ENCODE data around the gene MAL.

Gene MAL

DNA sequence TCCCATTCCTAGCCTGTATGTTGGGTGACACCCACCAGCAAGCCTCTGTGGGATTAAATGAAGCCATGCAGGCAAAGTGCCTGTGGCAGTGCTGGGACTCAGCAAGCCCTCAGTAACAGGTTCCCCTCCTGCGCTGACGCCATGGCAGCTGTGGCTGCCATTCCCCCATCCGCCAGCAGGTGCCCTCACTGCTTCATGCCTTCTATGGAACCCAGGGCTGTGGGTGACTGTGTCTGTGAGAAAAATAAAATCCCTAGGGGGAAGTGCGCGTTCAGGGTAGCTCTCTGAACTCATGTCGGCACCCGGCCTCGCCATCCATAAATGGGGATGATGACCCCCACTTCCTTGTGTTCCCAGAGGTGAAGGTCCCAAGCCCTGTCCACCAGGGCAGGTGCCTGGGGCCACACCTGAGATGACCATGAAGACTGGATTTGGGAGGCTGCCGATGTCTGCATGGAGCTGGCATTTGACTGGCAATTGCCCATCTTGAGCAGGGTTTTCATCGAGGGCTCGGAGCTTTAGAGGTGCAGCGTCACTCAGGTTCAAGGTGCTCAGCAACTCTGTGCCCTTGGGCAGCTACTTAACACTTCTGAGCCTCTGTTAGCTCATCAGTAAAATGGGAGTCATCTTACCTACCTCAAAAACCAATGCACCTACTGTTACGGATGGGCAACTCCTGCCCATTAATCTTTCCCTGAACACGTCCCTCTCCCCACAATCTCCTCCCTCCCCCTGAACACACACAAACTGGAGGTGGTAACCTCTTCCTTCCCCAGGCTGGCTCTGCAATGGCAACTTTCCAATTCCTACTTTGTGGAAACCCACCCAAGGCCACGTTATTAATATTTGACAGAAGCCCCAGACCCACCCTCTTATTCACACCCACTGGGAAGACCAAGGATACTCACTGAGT is 2.9 kb upstream of the MAL start:
- Histone ChIP-seq H3K27ac (ENCODE audit: insufficient read depth, low read depth, low read length, poor library complexity, severe bottlenecking) (no peak overlapping the region), H3K4me1 (ENCODE audit: control insufficient read depth, insufficient read depth, low read length) (peaks cover 8% of the 10 kb centered on the region), H3K4me3 (ENCODE audit: insufficient read depth, low read depth, low read length) (no peak overlapping the region), H3K27me3 (ENCODE audit: control insufficient read depth, insufficient read depth, low read length, poor library complexity, severe bottlenecking) (peaks cover 49% of the 10 kb centered on the region), H3K9me3 (ENCODE audit: control insufficient read depth, low read length) (no peaks in the 10 kb centered on the region), H3K36me3 (ENCODE audit: control insufficient read depth, insufficient read depth, low read length) (no peaks in the 10 kb centered on the region)
- WGBS, 2 experiments, result 36 to 39% methylated on average over 15 of the region's 15 CpGs

DNA sequence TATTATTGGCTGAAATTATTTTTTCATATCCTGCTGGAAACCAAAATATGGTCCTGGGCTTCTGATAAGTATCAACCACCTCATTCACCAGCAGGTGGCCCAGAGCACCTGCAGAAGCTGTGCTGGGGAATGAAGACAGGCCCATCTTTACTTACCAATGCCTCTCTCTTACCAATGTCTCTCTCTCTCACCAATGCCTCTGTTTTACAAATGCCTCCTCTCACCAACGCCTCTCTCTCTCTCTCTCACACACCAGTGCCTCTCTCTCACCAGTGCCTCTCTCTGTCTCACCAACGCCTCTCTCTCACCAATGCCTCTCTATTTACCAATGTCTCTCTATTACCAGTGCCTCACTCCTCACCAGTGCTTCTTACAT is 2.3 kb upstream of the MAL start:
- H3K27ac ChIP-seq (ENCODE audit: insufficient read depth, low read depth, low read length, poor library complexity, severe bottlenecking), result no peak overlapping the region
- H3K27me3 ChIP-seq (ENCODE audit: control insufficient read depth, insufficient read depth, low read length, poor library complexity, severe bottlenecking), result peaks cover 56% of the 10 kb centered on the region
- WGBS, 2 experiments, result 66 to 72% methylated on average over 2 of the region's 2 CpGs

DNA sequence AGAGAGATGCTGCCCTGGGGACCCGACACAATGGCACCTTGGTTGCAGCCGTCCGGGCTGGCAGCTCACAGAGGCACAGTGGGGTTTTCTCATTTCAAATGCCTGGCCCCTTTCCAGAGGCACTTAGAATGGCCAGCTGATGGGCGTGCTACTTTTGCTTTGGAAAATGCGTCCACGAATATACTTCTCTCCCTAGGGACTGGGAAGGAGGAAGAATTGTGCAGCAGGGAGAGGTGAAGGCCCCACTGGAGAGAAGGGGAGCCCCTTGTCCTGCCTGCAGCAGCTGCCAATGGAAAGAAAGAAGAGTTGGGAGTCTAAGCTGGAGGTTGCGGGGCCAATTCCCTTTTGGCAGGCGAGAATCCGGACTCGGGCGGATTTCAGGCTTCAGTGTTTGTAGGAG is 1.1 kb upstream of the MAL start:
- H3K4me3 ChIP-seq (ENCODE audit: insufficient read depth, low read depth, low read length), result no peak overlapping the region

More for the DNA sequence above, 2.3 kb upstream of the MAL start:
- no peak overlapping the region for H3K4me3 ChIP-seq (ENCODE audit: insufficient read depth, low read depth, low read length)
- peaks cover 8% of the 10 kb centered on the region for H3K4me1 ChIP-seq (ENCODE audit: control insufficient read depth, insufficient read depth, low read length)
- no peaks in the 10 kb centered on the region for H3K36me3 ChIP-seq (ENCODE audit: control insufficient read depth, insufficient read depth, low read length)
- H3K9me3 ChIP-seq (ENCODE audit: control insufficient read depth, low read length), result no peaks in the 10 kb centered on the region

DNA sequence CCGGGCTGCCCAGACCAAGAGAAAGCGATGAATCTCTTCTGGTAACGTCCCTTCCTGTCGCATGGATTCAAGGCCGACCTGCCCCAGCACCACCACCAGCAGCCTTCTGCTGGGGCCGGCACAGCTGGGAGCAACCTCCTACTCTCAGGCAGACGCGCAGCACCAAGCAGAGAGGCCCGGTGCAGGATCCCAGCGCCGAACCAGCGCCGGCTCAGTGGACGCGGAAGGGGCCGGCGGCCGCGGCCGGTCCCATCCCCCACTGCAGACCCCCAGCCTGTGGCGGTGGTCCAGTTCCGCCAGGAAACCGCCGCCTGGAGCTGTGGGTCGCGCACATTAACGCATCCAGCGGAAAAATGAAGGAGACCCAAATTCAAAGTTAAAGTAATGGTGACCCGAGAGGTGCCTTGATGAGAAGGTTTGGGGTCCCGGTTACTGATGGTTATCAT is 525 bp upstream of the MAL start:
- H3K4me3 ChIP-seq (ENCODE audit: insufficient read depth, low read depth, low read length), result peak overlapping the region; percentile 16
- H3K27me3 ChIP-seq (ENCODE audit: control insufficient read depth, insufficient read depth, low read length, poor library complexity, severe bottlenecking), result peaks cover 68% of the 10 kb centered on the region

More for the DNA sequence above, 1.1 kb upstream of the MAL start:
- H3K27ac ChIP-seq (ENCODE audit: insufficient read depth, low read depth, low read length, poor library complexity, severe bottlenecking), result no peak overlapping the region
- H3K4me1 ChIP-seq (ENCODE audit: control insufficient read depth, insufficient read depth, low read length), result peaks cover 8% of the 10 kb centered on the region
- H3K36me3 ChIP-seq (ENCODE audit: control insufficient read depth, insufficient read depth, low read length), result no peaks in the 10 kb centered on the region
- WGBS, 2 experiments, result 78 to 87% methylated on average over 7 to 11 of the region's 11 CpGs
- H3K27me3 ChIP-seq (ENCODE audit: control insufficient read depth, insufficient read depth, low read length, poor library complexity, severe bottlenecking), result peaks cover 67% of the 10 kb centered on the region
- no peaks in the 10 kb centered on the region for H3K9me3 ChIP-seq (ENCODE audit: control insufficient read depth, low read length)

DNA sequence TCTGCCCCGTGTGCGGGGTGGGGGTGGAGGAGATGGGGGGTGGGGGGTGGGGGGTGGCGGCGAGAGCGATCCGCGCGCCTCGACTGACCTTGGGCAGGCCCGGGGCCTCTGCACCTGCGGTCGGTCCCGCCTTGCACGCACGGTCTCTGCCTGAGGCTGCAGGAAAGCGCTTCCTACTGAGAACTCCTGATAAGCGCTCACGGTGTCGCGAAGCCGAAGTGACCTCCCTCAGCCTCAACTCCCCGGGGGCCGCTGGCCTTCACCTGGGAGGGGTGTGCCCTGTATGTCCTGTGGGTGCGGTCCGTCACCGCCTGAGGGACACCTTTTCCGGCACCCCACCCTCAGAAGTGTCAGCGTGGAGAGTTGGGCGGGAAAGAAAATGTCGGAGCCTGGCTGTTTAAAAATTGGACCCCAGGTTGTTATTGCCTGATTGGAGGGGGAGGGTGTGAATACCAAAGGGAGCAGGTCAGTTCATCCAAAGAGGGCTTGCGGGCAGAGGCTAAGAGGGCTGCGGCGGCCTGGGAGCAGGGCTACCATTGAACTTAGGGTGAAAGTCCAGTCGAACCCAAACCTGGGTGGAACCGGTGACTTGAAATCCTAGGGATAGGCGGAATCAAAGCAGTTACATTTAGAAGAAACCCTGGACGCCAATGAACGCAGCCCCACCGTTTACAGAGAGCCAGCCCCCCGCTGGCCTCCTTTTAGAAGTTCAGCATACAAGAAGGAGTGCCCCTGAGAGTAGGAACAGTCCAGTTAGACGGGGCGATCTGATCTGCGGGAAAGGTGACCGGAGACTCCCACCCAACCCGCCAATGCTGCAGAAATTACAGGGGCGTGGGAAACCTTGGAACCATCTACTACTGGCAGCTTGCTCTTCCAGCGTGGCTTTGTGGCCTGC is 1.2 kb downstream of the MAL start:
- no peaks in the 10 kb centered on the region for H3K9me3 ChIP-seq (ENCODE audit: control insufficient read depth, low read length)
- no peak overlapping the region for H3K27ac ChIP-seq (ENCODE audit: insufficient read depth, low read depth, low read length, poor library complexity, severe bottlenecking)
- H3K4me3 ChIP-seq (ENCODE audit: insufficient read depth, low read depth, low read length), result no peak overlapping the region
- no peaks in the 10 kb centered on the region for H3K36me3 ChIP-seq (ENCODE audit: control insufficient read depth, insufficient read depth, low read length)
- peaks cover 68% of the 10 kb centered on the region for H3K27me3 ChIP-seq (ENCODE audit: control insufficient read depth, insufficient read depth, low read length, poor library complexity, severe bottlenecking)
- WGBS, 2 experiments, result 4 to 6% methylated on average over 45 of the region's 47 CpGs
- peaks cover 17% of the 10 kb centered on the region for H3K4me1 ChIP-seq (ENCODE audit: control insufficient read depth, insufficient read depth, low read length)

More for the DNA sequence above, 525 bp upstream of the MAL start:
- Histone ChIP-seq H3K4me1 (ENCODE audit: control insufficient read depth, insufficient read depth, low read length) (peaks cover 8% of the 10 kb centered on the region), H3K36me3 (ENCODE audit: control insufficient read depth, insufficient read depth, low read length) (no peaks in the 10 kb centered on the region), H3K9me3 (ENCODE audit: control insufficient read depth, low read length) (no peaks in the 10 kb centered on the region), H3K27ac (ENCODE audit: insufficient read depth, low read depth, low read length, poor library complexity, severe bottlenecking) (no peak overlapping the region)
- 5% methylated on average over 30 of the region's 30 CpGs for WGBS, 2 experiments

DNA sequence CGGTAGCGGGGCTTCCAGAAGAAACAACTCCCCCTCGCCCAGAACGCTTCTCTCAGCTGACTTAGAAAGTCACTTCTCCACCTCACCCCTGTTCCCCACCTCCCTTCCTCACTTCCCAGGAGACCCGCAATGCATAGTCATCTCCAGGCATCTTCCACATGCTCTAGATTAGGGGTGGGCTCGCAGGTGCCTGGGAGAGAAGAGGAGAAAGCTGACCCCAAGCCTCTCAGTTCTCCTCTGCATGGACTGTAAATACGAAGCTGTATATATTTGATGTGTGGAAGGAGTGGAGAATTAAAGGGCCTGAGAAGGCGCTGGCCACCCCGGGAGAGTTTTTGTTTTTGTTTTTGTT is 1.8 kb downstream of the MAL start:
- Histone ChIP-seq H3K4me1 (ENCODE audit: control insufficient read depth, insufficient read depth, low read length) (peaks cover 17% of the 10 kb centered on the region), H3K9me3 (ENCODE audit: control insufficient read depth, low read length) (no peaks in the 10 kb centered on the region), H3K27ac (ENCODE audit: insufficient read depth, low read depth, low read length, poor library complexity, severe bottlenecking) (no peak overlapping the region), H3K4me3 (ENCODE audit: insufficient read depth, low read depth, low read length) (no peak overlapping the region), H3K27me3 (ENCODE audit: control insufficient read depth, insufficient read depth, low read length, poor library complexity, severe bottlenecking) (peaks cover 68% of the 10 kb centered on the region), H3K36me3 (ENCODE audit: control insufficient read depth, insufficient read depth, low read length) (no peaks in the 10 kb centered on the region)
- 12 to 15% methylated on average over 9 of the region's 9 CpGs for WGBS, 2 experiments

DNA sequence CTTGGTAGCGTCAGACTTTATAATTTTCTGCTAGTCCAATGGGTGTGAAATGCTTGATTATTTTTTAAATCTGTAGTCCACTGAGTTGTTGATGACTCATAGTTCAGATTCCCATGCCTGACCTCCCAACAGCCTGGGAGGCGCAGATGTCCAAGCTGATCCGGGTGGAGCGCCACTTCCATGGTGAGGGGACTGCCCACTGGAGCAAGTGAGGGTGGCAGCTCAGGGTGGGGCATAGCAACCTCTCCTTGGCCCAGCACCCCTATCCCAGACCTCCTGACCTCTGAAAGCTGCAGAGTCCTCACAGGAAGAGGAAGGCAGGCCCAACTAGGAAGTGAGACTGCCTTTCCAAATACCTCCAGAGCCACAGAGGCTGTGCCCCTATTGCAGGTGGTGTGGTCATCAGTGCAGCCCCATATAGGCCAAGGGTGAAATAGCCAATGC is 4.4 kb downstream of the MAL start:
- Histone ChIP-seq H3K4me3 (ENCODE audit: insufficient read depth, low read depth, low read length) (no peak overlapping the region), H3K27ac (ENCODE audit: insufficient read depth, low read depth, low read length, poor library complexity, severe bottlenecking) (no peak overlapping the region), H3K9me3 (ENCODE audit: control insufficient read depth, low read length) (no peaks in the 10 kb centered on the region), H3K27me3 (ENCODE audit: control insufficient read depth, insufficient read depth, low read length, poor library complexity, severe bottlenecking) (peaks cover 45% of the 10 kb centered on the region), H3K4me1 (ENCODE audit: control insufficient read depth, insufficient read depth, low read length) (peaks cover 15% of the 10 kb centered on the region), H3K36me3 (ENCODE audit: control insufficient read depth, insufficient read depth, low read length) (no peaks in the 10 kb centered on the region)
- WGBS, 2 experiments, result 92 to 95% methylated on average over 4 of the region's 4 CpGs

DNA sequence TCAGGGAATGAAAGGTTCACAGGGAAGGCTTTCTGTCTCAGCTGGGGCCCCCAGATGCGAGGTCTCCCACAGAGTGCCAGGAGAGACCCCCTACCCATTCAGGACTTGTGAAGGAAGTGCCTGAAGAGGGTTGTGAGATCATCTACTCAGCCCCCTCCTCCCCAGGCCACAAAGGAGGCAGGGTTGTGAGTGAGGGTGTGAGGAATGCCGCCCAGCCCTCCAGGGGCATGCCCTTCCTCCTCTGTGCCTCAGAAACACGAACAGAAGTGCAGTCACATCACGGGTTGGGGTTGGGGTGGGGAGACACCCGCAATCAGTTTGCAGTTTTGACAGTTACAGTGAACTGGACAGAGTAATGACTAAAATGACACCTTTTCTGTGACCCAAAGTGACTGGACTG is 5.0 kb downstream of the MAL start:
- no peak overlapping the region for H3K4me3 ChIP-seq (ENCODE audit: insufficient read depth, low read depth, low read length)
- WGBS, 2 experiments, result 41 to 51% methylated on average over 5 of the region's 5 CpGs
- peaks cover 40% of the 10 kb centered on the region for H3K27me3 ChIP-seq (ENCODE audit: control insufficient read depth, insufficient read depth, low read length, poor library complexity, severe bottlenecking)
- peaks cover 9% of the 10 kb centered on the region for H3K4me1 ChIP-seq (ENCODE audit: control insufficient read depth, insufficient read depth, low read length)
- no peak overlapping the region for H3K27ac ChIP-seq (ENCODE audit: insufficient read depth, low read depth, low read length, poor library complexity, severe bottlenecking)
- H3K9me3 ChIP-seq (ENCODE audit: control insufficient read depth, low read length), result no peaks in the 10 kb centered on the region
- H3K36me3 ChIP-seq (ENCODE audit: control insufficient read depth, insufficient read depth, low read length), result no peaks in the 10 kb centered on the region

DNA sequence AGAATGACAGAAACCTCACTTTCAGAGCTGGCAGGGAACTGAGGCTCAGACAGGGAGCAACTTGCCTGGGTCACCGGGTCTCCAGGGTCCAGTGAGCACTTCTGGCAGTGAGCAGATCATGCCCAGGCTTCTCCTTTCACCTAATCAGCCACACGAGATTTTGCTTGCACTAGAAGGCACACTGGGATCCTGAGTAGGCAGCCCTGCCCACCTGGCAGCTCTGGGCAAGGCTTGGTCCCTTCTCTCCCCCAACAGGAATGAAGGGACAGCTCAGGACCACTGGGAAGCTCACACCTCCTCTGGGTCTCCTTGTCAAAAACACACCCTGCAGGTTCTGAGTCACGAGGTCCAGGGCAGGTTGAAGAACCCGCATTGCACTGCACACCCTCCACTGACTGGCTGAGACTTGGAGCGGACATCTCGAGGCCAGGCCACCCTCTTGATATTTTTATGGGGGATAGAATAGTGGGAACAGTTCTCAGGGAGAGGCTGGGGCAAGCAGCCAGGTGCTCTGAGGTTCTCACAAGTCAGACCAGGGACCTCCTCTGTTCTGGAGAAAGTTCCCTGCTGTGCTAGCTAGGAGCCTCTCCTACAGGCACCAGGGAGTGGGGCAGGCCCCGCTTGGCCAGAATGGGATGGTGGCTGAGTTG is 5.7 kb downstream of the MAL start:
- no peaks in the 10 kb centered on the region for H3K9me3 ChIP-seq (ENCODE audit: control insufficient read depth, low read length)
- no peak overlapping the region for H3K4me3 ChIP-seq (ENCODE audit: insufficient read depth, low read depth, low read length)
- 88 to 89% methylated on average over 7 of the region's 7 CpGs for WGBS, 2 experiments
- peaks cover 9% of the 10 kb centered on the region for H3K4me1 ChIP-seq (ENCODE audit: control insufficient read depth, insufficient read depth, low read length)
- H3K27me3 ChIP-seq (ENCODE audit: control insufficient read depth, insufficient read depth, low read length, poor library complexity, severe bottlenecking), result peaks cover 33% of the 10 kb centered on the region
- H3K36me3 ChIP-seq (ENCODE audit: control insufficient read depth, insufficient read depth, low read length), result no peaks in the 10 kb centered on the region
- no peak overlapping the region for H3K27ac ChIP-seq (ENCODE audit: insufficient read depth, low read depth, low read length, poor library complexity, severe bottlenecking)
